HepG2 (cell line): ENCODE measurements around the gene MT1G. TPM values are rescaled to one million over a fixed set of nuclear protein-coding genes. Genes with fewer than 3 reads are reported as not detected.

Experiments used
- ATAC-seq: fragments of 200-7000 bp; cut with Tn5 transposase; 3 replicates; pipeline ENCODE4 v1.9.1; 2020; ENCODE audit warnings: mild to moderate bottlenecking, moderate library complexity
- BruUV-seq: library from RNA; stranded (reverse); fragments of 400-500 nt; replicated peaks from 2 replicates; lab custom pipeline; 2021; lab: Mats Ljungman, UMichigan
- CTCF ChIA-PET: fragments of 300-600 bp; formaldehyde crosslinking; extraction: SDS; loops from one replicate; lab custom pipeline; 2021; ENCODE audit warnings: low total read pairs, inconsistent platforms, low intra/inter-chr PET ratio; lab: Yijun Ruan, JAX
- POLR2A ChIA-PET: fragments of 350-600 bp; sonication (Branson Sonifier 250); formaldehyde crosslinking; loops from one replicate; lab custom pipeline; 2020; ENCODE audit warnings: antibody characterized with exemption, inconsistent platforms; lab: Yijun Ruan, JAX
- DNase-seq: peaks from one replicate; pipeline ENCODE4 v3.0.0-alpha.2; 2015; ENCODE audit warnings: low spot score
- FAIRE-seq: peaks from 3 replicates; lab custom pipeline; 2011; peaks lifted over from hg19 to GRCh38; lab: Jason Lieb, UNC
- H2AFZ ChIP-seq: one replicate; pipeline ENCODE4 v1.6.1; 2011; ENCODE audit warnings: low read length, inconsistent platforms
- H3K27ac ChIP-seq: fragments of 300-600 bp; 3 replicates; pipeline ENCODE4 v1.8.0; 2011; ENCODE audit warnings: mixed run types, mild to moderate bottlenecking, mixed read lengths, low read length, inconsistent platforms; ENCODE audit not compliant: insufficient read depth; ENCODE audit errors: extremely low read length
- H3K27me3 ChIP-seq, 2 experiments: fragments of 200-600 bp in 1 of 2; 2 replicates in 1 of 2; 3 replicates in 1 of 2; pipeline versions ENCODE4 v1.6.0 to v1.8.0; 2011; ENCODE audit warnings: low read length in 2 of 2, mild to moderate bottlenecking in 2 of 2, moderate library complexity in 2 of 2, inconsistent platforms in 1 of 2; ENCODE audit not compliant: insufficient read depth in 2 of 2, control insufficient read depth in 1 of 2
- H3K36me3 ChIP-seq, 2 experiments: fragments of 200-600 bp in 1 of 2; replicated peaks in 1 of 2; 2 replicates in 1 of 2; 3 replicates in 1 of 2; pipeline versions ENCODE4 v1.5.1 to v1.8.0; 2011; ENCODE audit warnings: low read length in 2 of 2, inconsistent platforms in 1 of 2; ENCODE audit not compliant: insufficient read depth in 2 of 2, control insufficient read depth in 1 of 2
- H3K4me1 ChIP-seq: 2 replicates; pipeline ENCODE4 v1.5.1; 2012; ENCODE audit warnings: low read length, inconsistent platforms; ENCODE audit not compliant: insufficient read depth
- H3K4me2 ChIP-seq: 2 replicates; pipeline ENCODE4 v1.6.0; 2011; ENCODE audit warnings: low read depth, low read length, inconsistent platforms
- H3K4me3 ChIP-seq, 3 experiments: fragments of 200-600 bp in 1 of 3; sonication (generic), shearing (Covaris generic) in 1 of 3; replicated peaks in 1 of 3; 2 replicates each; pipeline ENCODE4 v1.5.1; 2011 to 2016; ENCODE audit warnings: low read length in 3 of 3, inconsistent platforms in 2 of 3, low read depth in 2 of 3, mild to moderate bottlenecking in 2 of 3, control low read depth in 1 of 3, mixed read lengths in 1 of 3; ENCODE audit not compliant: insufficient read depth in 1 of 3
- H3K79me2 ChIP-seq: one replicate; pipeline ENCODE4 v1.6.1; 2011; ENCODE audit warnings: low read length, inconsistent platforms; ENCODE audit not compliant: insufficient read depth
- H3K9ac ChIP-seq: 2 replicates; pipeline ENCODE4 v1.6.0; 2011; ENCODE audit warnings: mild to moderate bottlenecking, low read depth, low read length, inconsistent platforms; ENCODE audit not compliant: insufficient read depth
- H3K9me3 ChIP-seq: 2 replicates; pipeline ENCODE4 v1.5.1; 2012; ENCODE audit warnings: mild to moderate bottlenecking, low read length
- H4K20me1 ChIP-seq: 2 replicates; pipeline ENCODE4 v1.6.0; 2011; ENCODE audit warnings: inconsistent platforms, mild to moderate bottlenecking, low read length, moderate library complexity; ENCODE audit not compliant: insufficient read depth
- FLYWCH1 ChIP-seq: sonication (generic); formaldehyde crosslinking; IDR thresholded peaks from 2 replicates; pipeline ENCODE4 v1.8.1; 2023; ENCODE audit warnings: mild to moderate bottlenecking, missing genetic modification reagents
- HNF4A ChIP-seq: sonication (generic); formaldehyde crosslinking; IDR thresholded peaks from 2 replicates; pipeline ENCODE4 v1.4.0; 2020; ENCODE audit warnings: missing genetic modification reagents
- HNF4G ChIP-seq, 2 experiments: sonication (generic) in 1 of 2; formaldehyde crosslinking in 1 of 2; IDR thresholded peaks; 2 replicates each; pipeline versions ENCODE4 v1.4.0 to v1.6.1; 2011 to 2020; ENCODE audit warnings: borderline replicate concordance in 2 of 2, low read depth in 2 of 2, mild to moderate bottlenecking in 2 of 2, low read length in 1 of 2, missing genetic modification reagents in 1 of 2, moderate library complexity in 1 of 2
- KDM5B ChIP-seq: sonication (generic); formaldehyde crosslinking; IDR thresholded peaks from 2 replicates; pipeline ENCODE4 v1.4.0; 2020; ENCODE audit warnings: missing genetic modification reagents, mild to moderate bottlenecking, borderline replicate concordance
- MYC ChIP-seq: sonication (generic); formaldehyde crosslinking; IDR thresholded peaks from 2 replicates; pipeline ENCODE4 v1.9.0; 2021; ENCODE audit warnings: missing genetic modification reagents, borderline replicate concordance
- NRL ChIP-seq: sonication (generic); formaldehyde crosslinking; IDR thresholded peaks from 2 replicates; pipeline ENCODE4 v1.5.0; 2020; ENCODE audit warnings: missing genetic modification reagents, mild to moderate bottlenecking, moderate library complexity, borderline replicate concordance
- POLR2A ChIP-seq, 2 experiments: IDR thresholded peaks; 2 replicates each; pipeline ENCODE4 v1.6.1; 2011; ENCODE audit warnings: low read depth in 2 of 2, low read length in 2 of 2, mild to moderate bottlenecking in 1 of 2, moderate library complexity in 1 of 2; ENCODE audit not compliant: insufficient read depth in 1 of 2
- RXRA ChIP-seq: sonication (generic); formaldehyde crosslinking; IDR thresholded peaks from 2 replicates; pipeline ENCODE4 v1.5.1; 2020; ENCODE audit warnings: missing genetic modification reagents
- RXRB ChIP-seq: IDR thresholded peaks from 2 replicates; pipeline ENCODE4 v1.6.1; 2016; ENCODE audit warnings: borderline replicate concordance, missing genetic modification reagents, missing compliant biosample characterization
- THRA ChIP-seq: sonication (generic); formaldehyde crosslinking; IDR thresholded peaks from 2 replicates; pipeline ENCODE4 v1.4.0; 2020; ENCODE audit warnings: missing genetic modification reagents, borderline replicate concordance
- YEATS4 ChIP-seq: sonication (generic); formaldehyde crosslinking; IDR thresholded peaks from 2 replicates; pipeline ENCODE4 v1.4.0; 2020; ENCODE audit warnings: missing genetic modification reagents, borderline replicate concordance
- ZNF180 ChIP-seq: sonication (generic); formaldehyde crosslinking; IDR thresholded peaks from 2 replicates; pipeline ENCODE4 v1.4.0; 2020; ENCODE audit warnings: low read depth, missing genetic modification reagents, borderline replicate concordance
- ZNF44 ChIP-seq: sonication (generic); formaldehyde crosslinking; IDR thresholded peaks from 2 replicates; pipeline ENCODE4 v1.5.1; 2020; ENCODE audit warnings: mild to moderate bottlenecking, missing genetic modification reagents
- ZNF800 ChIP-seq: sonication (generic); formaldehyde crosslinking; IDR thresholded peaks from 2 replicates; pipeline ENCODE4 v1.4.0; 2020; ENCODE audit warnings: missing genetic modification reagents
- WGBS: methylation state at CpG from one replicate; pipeline ENCODE4 v1.1.6; 2017; ENCODE audit warnings: low lambda C conversion rate; 5-methylcytosine and 5-hydroxymethylcytosine counted together
- in situ Hi-C: cut with HindIII; loops from 2 replicates; pipeline ENCODE4 v1.10.0; 2017; ENCODE audit warnings: low pct_unique_long_range_greater_than_20kb; ENCODE audit not compliant: extremely low pct_ligation_motif_present
- intact Hi-C: fragments of 100-400 bp; cut with micrococcal nuclease; formaldehyde crosslinking; loops from one replicate; pipeline ENCODE4 v1.10.0; 2022; ENCODE audit not compliant: unreplicated experiment
- polyA plus RNA-seq, 8 experiments: library from polyadenylated mRNA; depleted of rRNA in 3 of 8; stranded (reverse) in 7 of 8; unstranded in 1 of 8; fragments of >200 nt; fragmentation: Illumina TruSeq in 4 of 8; extraction: Trizol in 4 of 8; gene quantifications; 2 replicates each; pipeline versions ENCODE4 v1.2.1 to v1.2.3, GENCODE V29; 2011 to 2016; ENCODE audit warnings: low read depth in 4 of 8, missing spikeins in 1 of 8, mixed read lengths in 1 of 8; ENCODE audit not compliant: insufficient read depth in 1 of 8
- total RNA-seq, 5 experiments: library from RNA; depleted of rRNA; stranded (reverse); fragments of >200 nt; fragmentation: Illumina TruSeq; extraction: Trizol; gene quantifications; 2 replicates each; pipeline ENCODE4 v1.2.3, GENCODE V29; 2016; ENCODE audit warnings: low read depth in 1 of 5
- TF ChIP-seq, protein P1 (sequence below): sonication (generic); formaldehyde crosslinking; IDR thresholded peaks from 2 replicates; pipeline ENCODE4 v1.4.0; 2020; ENCODE audit warnings: low read depth, mild to moderate bottlenecking, missing genetic modification reagents

The MT1G gene
- total and polyA plus RNA-seq, 2 of the 13 experiments (the other 11 are each of a cell fraction or from before 2014, with no cell fraction given), result 3.6 to 377 TPM

- H3K79me2 ChIP-seq, result no peaks in the 10 kb centered on the region
- TF ChIP-seq MYC (0 out of 2 replicates have a peak, but pooled peaks have one; percentile 22), ZNF44 (no peak), ZNF800 (CRISPR knock-in tag) (0 out of 2 replicates have a peak, but pooled peaks have one; percentile 40), FLYWCH1 (no peak), YEATS4 (CRISPR knock-in tag) (0 out of 2 replicates have a peak, but pooled peaks have one; percentile 27), HNF4A (CRISPR knock-in tag) (peak; percentile 49; the same call in 1 of the 2 replicates), POLR2A (IDR thresholded peaks at IDR 0.05; ENCODE audit: insufficient read depth in 1 of 2, low read depth in 2 of 2, low read length in 2 of 2) (no peak), THRA (CRISPR knock-in tag) (peak; percentile 66; the same call in 1 of the 2 replicates), NRL (CRISPR knock-in tag) (no peak), KDM5B (no peak), ZNF180 (CRISPR knock-in tag) (peak; percentile 79; the same call in 1 of the 2 replicates), RXRA (CRISPR knock-in tag) (0 out of 2 replicates have a peak, but pooled peaks have one; percentile 41), HNF4G (IDR thresholded peaks at IDR 0.05; ENCODE audit: borderline replicate concordance, low read depth, low read length) (0 out of 2 replicates have a peak, but pooled peaks have one; percentile 8), HNF4G (CRISPR knock-in tag; IDR thresholded peaks at IDR 0.05; ENCODE audit: borderline replicate concordance, low read depth) (no peak), RXRB (CRISPR knock-in tag) (0 out of 2 replicates have a peak, but pooled peaks have one; percentile 25)
- TF ChIP-seq, protein P1, sequence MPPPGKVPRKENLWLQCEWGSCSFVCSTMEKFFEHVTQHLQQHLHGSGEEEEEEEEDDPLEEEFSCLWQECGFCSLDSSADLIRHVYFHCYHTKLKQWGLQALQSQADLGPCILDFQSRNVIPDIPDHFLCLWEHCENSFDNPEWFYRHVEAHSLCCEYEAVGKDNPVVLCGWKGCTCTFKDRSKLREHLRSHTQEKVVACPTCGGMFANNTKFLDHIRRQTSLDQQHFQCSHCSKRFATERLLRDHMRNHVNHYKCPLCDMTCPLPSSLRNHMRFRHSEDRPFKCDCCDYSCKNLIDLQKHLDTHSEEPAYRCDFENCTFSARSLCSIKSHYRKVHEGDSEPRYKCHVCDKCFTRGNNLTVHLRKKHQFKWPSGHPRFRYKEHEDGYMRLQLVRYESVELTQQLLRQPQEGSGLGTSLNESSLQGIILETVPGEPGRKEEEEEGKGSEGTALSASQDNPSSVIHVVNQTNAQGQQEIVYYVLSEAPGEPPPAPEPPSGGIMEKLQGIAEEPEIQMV (CRISPR knock-in tag), result no peak
- 0 out of 6 replicates have a peak overlapping the region, but pooled peaks of 1 of the 3 experiments have one; percentile 11 for H3K4me3 ChIP-seq
- H3K36me3 ChIP-seq, result no peaks in the 10 kb centered on the region
- no peaks in the 10 kb centered on the region for H4K20me1 ChIP-seq
- ChIA-PET POLR2A (no interaction called here), CTCF (no interaction called here)
- in situ Hi-C loops, result loop anchor here (10.0 kb wide), 1 partner anchor 195 kb away; no protein-coding TSS in a partner anchor
- H2AFZ ChIP-seq, result no peak overlapping the region
- no peak for DNase-seq
- peak; percentile 76 for ATAC-seq
- WGBS, result 11% methylated on average over 4 of the region's 4 CpGs
- H3K27me3 ChIP-seq, result peaks cover 5 to 13% of the 10 kb centered on the region in 2 experiments; a peak in 1 of 5 replicates
- H3K4me2 ChIP-seq, result peak overlapping the region; percentile 57
- no peak overlapping the region for H3K27ac ChIP-seq
- intact Hi-C loops, result no loop called here
- BruUV-seq, result no TSS peak
- H3K4me1 ChIP-seq, result peaks cover 24% of the 10 kb centered on the region
- FAIRE-seq, result no peak
- no peak overlapping the region for H3K9ac ChIP-seq
- H3K9me3 ChIP-seq, result no peaks in the 10 kb centered on the region
These were observed 41.7 kb upstream of the MT1G start for GRCh38 chr16:56709443-56710040.
